ENCODE results near the gene ARHGAP15. TPM values are rescaled to one million over a fixed set of nuclear protein-coding genes. Genes with fewer than 3 reads are reported as not detected.
A peak's percentile ranks its signal among the peaks of the same experiment; 100 is the strongest.

ARHGAP15 gene
- total RNA-seq, 4 donors from 2014 or later = 1.2 to 6.0 (median 3.4) TPM

GRCh38 chr2:143192716-143193115 lies 63.5 kb downstream of the ARHGAP15 start:
- no peak overlapping the region for H3K27ac ChIP-seq
- WGBS = 58% methylated on average over 1 of the region's 1 CpG
- TF ChIP-seq POLR2AphosphoS5 (IDR thresholded peaks at IDR 0.05) = no peak
- no peak for TF ChIP-seq POLR2A (IDR thresholded peaks at IDR 0.05)
- TF ChIP-seq EP300 (IDR thresholded peaks at IDR 0.05) = no peak
- TF ChIP-seq CTCF (IDR thresholded peaks at IDR 0.05) = no peak
- H3K9me3 ChIP-seq = no peaks in the 10 kb centered on the region
- no peaks in the 10 kb centered on the region for H3K4me1 ChIP-seq
- no peaks in the 10 kb centered on the region for H3K36me3 ChIP-seq
- no peaks in the 10 kb centered on the region for H3K27me3 ChIP-seq
- no peak for DNase-seq (ENCODE audit: low spot score in 2 of 2)
- H3K4me3 ChIP-seq = no peak overlapping the region

- no peak for DNase-seq (ENCODE audit: low spot score in 2 of 2)
- H3K27me3 ChIP-seq = no peaks in the 10 kb centered on the region
- no peaks in the 10 kb centered on the region for H3K4me1 ChIP-seq
- H3K4me3 ChIP-seq = no peak overlapping the region
- 70% methylated on average over 5 of the region's 5 CpGs for WGBS
- no peak overlapping the region for H3K27ac ChIP-seq
- no peaks in the 10 kb centered on the region for H3K9me3 ChIP-seq
- no peak for TF ChIP-seq POLR2A (IDR thresholded peaks at IDR 0.05)
- TF ChIP-seq EP300 (IDR thresholded peaks at IDR 0.05) = no peak
- TF ChIP-seq CTCF (IDR thresholded peaks at IDR 0.05) = no peak
- no peak for TF ChIP-seq POLR2AphosphoS5 (IDR thresholded peaks at IDR 0.05)
- H3K36me3 ChIP-seq = no peaks in the 10 kb centered on the region
Measured at GRCh38 chr2:143193121-143193520, 63.9 kb downstream of the ARHGAP15 start.

GRCh38 chr2:143195511-143195910 lies 66.3 kb downstream of the ARHGAP15 start:
- Histone ChIP-seq H3K27ac (no peak overlapping the region), H3K9me3 (no peaks in the 10 kb centered on the region), H3K27me3 (no peaks in the 10 kb centered on the region), H3K4me3 (no peak overlapping the region), H3K36me3 (no peaks in the 10 kb centered on the region), H3K4me1 (no peaks in the 10 kb centered on the region)
- no peak for TF ChIP-seq POLR2AphosphoS5 (IDR thresholded peaks at IDR 0.05)
- DNase-seq (ENCODE audit: low spot score in 2 of 2) = no peak
- WGBS = 46% methylated on average over 4 of the region's 4 CpGs

- H3K27ac ChIP-seq = no peak overlapping the region
- TF ChIP-seq EP300 (IDR thresholded peaks at IDR 0.05) (no peak), POLR2A (IDR thresholded peaks at IDR 0.05) (no peak), CTCF (IDR thresholded peaks at IDR 0.05) (no peak), POLR2AphosphoS5 (IDR thresholded peaks at IDR 0.05) (no peak)
- no peaks in the 10 kb centered on the region for H3K36me3 ChIP-seq
- no peak for DNase-seq (ENCODE audit: low spot score in 2 of 2)
- no peaks in the 10 kb centered on the region for H3K9me3 ChIP-seq
- no peak overlapping the region for H3K4me3 ChIP-seq
- no peaks in the 10 kb centered on the region for H3K4me1 ChIP-seq
- 93% methylated on average over 4 of the region's 4 CpGs for WGBS
- no peaks in the 10 kb centered on the region for H3K27me3 ChIP-seq
Measured at GRCh38 chr2:143204062-143204461, 74.8 kb downstream of the ARHGAP15 start.

- no peaks in the 10 kb centered on the region for H3K9me3 ChIP-seq
- no peaks in the 10 kb centered on the region for H3K36me3 ChIP-seq
- no peaks in the 10 kb centered on the region for H3K27me3 ChIP-seq
- WGBS = 81% methylated on average over 1 of the region's 1 CpG
- no peak overlapping the region for H3K27ac ChIP-seq
- DNase-seq (ENCODE audit: low spot score in 2 of 2) = no peak
- no peak overlapping the region for H3K4me3 ChIP-seq
- no peaks in the 10 kb centered on the region for H3K4me1 ChIP-seq
- TF ChIP-seq CTCF (IDR thresholded peaks at IDR 0.05) (peak in 1 of 2 donors; percentile 6), EP300 (IDR thresholded peaks at IDR 0.05) (no peak), POLR2A (IDR thresholded peaks at IDR 0.05) (no peak), POLR2AphosphoS5 (IDR thresholded peaks at IDR 0.05) (no peak)
Measured at GRCh38 chr2:143205106-143205764, 76.0 kb downstream of the ARHGAP15 start.

All from suprapubic skin (tissue), 4 donors.